ENCODE measurements around the gene ALS2. TPM values are rescaled to one million over a fixed set of nuclear protein-coding genes. Genes with fewer than 3 reads are reported as not detected.
A peak's percentile ranks its signal among the peaks of the same experiment; 100 is the strongest.

The ALS2 gene
- total RNA-seq, 2 donors from 2014 or later = 14.8 to 16.3 TPM

DNA sequence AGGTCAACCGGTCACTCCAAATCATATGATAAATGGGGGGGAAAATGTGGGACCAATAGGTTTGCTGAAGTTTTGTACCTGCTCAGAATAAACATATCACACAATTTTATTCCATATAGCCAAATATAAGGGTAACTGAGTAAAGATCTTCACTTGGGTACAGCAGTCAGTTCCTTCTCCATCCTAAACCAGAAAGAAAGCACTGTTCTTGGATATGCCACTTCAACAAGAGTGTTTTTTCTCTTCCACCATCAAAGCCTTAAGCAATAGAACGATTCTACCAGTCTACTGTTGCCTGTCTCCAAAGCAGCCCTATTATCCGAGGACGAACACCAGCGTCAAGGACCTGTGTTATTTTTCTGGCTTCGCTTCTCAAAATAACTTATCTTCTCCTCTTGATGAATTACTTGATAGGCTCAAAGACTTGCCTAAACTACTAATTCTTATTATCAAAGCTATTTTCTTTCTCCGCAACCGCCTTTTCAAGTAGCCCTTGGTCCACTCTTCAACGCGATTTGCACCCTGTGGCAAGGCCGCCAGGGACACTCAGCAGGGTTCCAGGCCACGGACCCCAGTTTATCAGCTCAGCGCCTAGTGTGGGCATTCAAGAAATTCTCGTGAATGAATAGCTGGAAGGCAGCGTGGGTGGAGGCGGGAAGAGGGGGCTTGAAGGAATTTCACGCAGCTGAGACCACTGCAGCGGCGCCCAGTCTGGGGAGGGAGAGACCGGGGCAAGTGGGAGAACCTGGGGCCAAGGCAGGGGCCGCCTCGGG, 646 bp downstream of the ALS2 start:
- H3K36me3 ChIP-seq = no peaks in the 10 kb centered on the region
- H3K4me1 ChIP-seq (replicated peaks) = no peaks in the 10 kb centered on the region
- TF ChIP-seq POLR2AphosphoS5 (IDR thresholded peaks at IDR 0.05) (no peak), CTCF (IDR thresholded peaks at IDR 0.05) (no peak), POLR2A (IDR thresholded peaks at IDR 0.05) (no peak)
- peak overlapping the region; percentile 71 to 86 for H3K4me3 ChIP-seq
- WGBS = 4% methylated on average over 22 of the region's 22 CpGs
- H3K27ac ChIP-seq = peak overlapping the region; percentile 81 to 84
- no peaks in the 10 kb centered on the region for H3K9me3 ChIP-seq
- DNase-seq (ENCODE audit: low spot score) = peak; percentile 8
- H3K27me3 ChIP-seq (replicated peaks; ENCODE audit: insufficient read depth) = no peaks in the 10 kb centered on the region
- intact Hi-C loops (cut with DNase I) = loop anchor here (5.0 kb wide), 1 partner anchor 252 kb away; the partner anchor contains the start of gene FZD7

DNA sequence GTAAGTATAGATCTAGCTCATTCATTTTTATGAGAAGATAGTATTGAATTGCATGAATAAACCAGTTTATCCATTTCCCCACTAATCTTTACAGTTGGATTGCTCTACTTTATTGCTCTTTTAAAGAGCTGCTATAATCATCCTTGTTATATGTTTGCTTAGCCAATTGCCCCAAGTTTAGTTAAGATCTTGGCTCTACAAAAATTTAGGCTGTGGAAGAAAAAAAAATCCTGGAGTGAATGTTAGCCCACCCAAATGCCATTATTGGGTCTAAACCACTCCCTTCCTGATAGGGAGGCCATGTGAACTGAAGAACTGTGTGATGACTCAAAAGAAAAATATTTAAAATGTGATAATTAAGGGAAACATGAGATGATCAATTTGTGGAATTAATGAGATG, 2.9 kb downstream of the ALS2 start:
- Histone ChIP-seq H3K4me1 (replicated peaks) (no peaks in the 10 kb centered on the region), H3K27me3 (replicated peaks; ENCODE audit: insufficient read depth) (no peaks in the 10 kb centered on the region), H3K9me3 (no peaks in the 10 kb centered on the region), H3K4me3 (no peak overlapping the region), H3K27ac (no peak overlapping the region), H3K36me3 (no peaks in the 10 kb centered on the region)
- intact Hi-C loops (cut with DNase I) = no loop called here
- no peak for DNase-seq (ENCODE audit: low spot score)
- TF ChIP-seq CTCF (IDR thresholded peaks at IDR 0.05) = no peak
- no peak for TF ChIP-seq POLR2AphosphoS5 (IDR thresholded peaks at IDR 0.05)
- TF ChIP-seq POLR2A (IDR thresholded peaks at IDR 0.05) = no peak

GRCh38 chr2:201777043-201777442, 3.7 kb downstream of the ALS2 start:
- intact Hi-C loops (cut with DNase I) = no loop called here
- TF ChIP-seq POLR2A (IDR thresholded peaks at IDR 0.05) = no peak
- no peaks in the 10 kb centered on the region for H3K4me1 ChIP-seq (replicated peaks)

GRCh38 chr2:201775326-201775725, 5.4 kb downstream of the ALS2 start:
- intact Hi-C loops (cut with DNase I) = no loop called here
- no peaks in the 10 kb centered on the region for H3K36me3 ChIP-seq
- H3K27ac ChIP-seq = no peak overlapping the region
- H3K9me3 ChIP-seq = no peaks in the 10 kb centered on the region
- WGBS = 100% methylated on average over 1 of the region's 1 CpG
- DNase-seq (ENCODE audit: low spot score) = no peak
- H3K4me1 ChIP-seq (replicated peaks) = no peaks in the 10 kb centered on the region
- no peaks in the 10 kb centered on the region for H3K27me3 ChIP-seq (replicated peaks; ENCODE audit: insufficient read depth)
- H3K4me3 ChIP-seq = no peak overlapping the region
- TF ChIP-seq POLR2AphosphoS5 (IDR thresholded peaks at IDR 0.05) (no peak), POLR2A (IDR thresholded peaks at IDR 0.05) (no peak), CTCF (IDR thresholded peaks at IDR 0.05) (no peak)

More at GRCh38 chr2:201777043-201777442, 3.7 kb downstream of the ALS2 start:
- Histone ChIP-seq H3K27ac (no peak overlapping the region), H3K4me3 (no peak overlapping the region), H3K27me3 (replicated peaks; ENCODE audit: insufficient read depth) (no peaks in the 10 kb centered on the region), H3K9me3 (no peaks in the 10 kb centered on the region), H3K36me3 (no peaks in the 10 kb centered on the region)
- no peak for DNase-seq (ENCODE audit: low spot score)

DNA sequence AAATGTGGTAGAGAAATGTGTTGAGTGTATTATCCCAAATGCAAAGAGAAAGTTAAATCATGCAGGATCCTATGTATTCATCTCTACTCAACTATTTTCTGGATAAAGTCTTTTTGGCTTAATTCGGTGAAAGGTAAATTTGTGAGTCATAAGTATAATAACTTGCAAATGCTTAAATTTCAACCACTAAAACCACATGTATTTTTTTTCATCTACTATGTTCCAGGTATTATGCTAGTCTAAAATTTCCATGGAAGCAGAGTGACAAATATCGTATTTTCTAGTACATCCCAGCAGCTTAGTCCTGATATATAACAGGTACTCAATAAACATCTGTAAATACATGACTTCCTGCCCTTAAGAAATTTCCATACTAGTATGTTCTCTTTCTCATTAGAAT, 6.2 kb downstream of the ALS2 start:
- TF ChIP-seq POLR2A (IDR thresholded peaks at IDR 0.05) (no peak), CTCF (IDR thresholded peaks at IDR 0.05) (no peak), POLR2AphosphoS5 (IDR thresholded peaks at IDR 0.05) (no peak)
- intact Hi-C loops (cut with DNase I) = no loop called here
- Histone ChIP-seq H3K9me3 (no peaks in the 10 kb centered on the region), H3K4me1 (replicated peaks) (no peaks in the 10 kb centered on the region), H3K27ac (no peak overlapping the region), H3K27me3 (replicated peaks; ENCODE audit: insufficient read depth) (no peaks in the 10 kb centered on the region), H3K36me3 (no peaks in the 10 kb centered on the region), H3K4me3 (no peak overlapping the region)
- 88% methylated on average over 2 of the region's 2 CpGs for WGBS
- DNase-seq (ENCODE audit: low spot score) = no peak

Data from prostate gland (tissue), 2 donors.